Stimulated activated CD8-positive, alpha-beta memory T cell treated with anti-CD3 and anti-CD28 coated beads, Interleukin-7, amount 100 ng/mL, for 4 hours (primary cell): Measurements from ENCODE around the gene TRAIP.
A peak's percentile ranks its signal among the peaks of the same experiment; 100 is the strongest.
"Not testable (repeated sequence)": the region's sequence is repeated elsewhere in the genome, so short reads cannot be mapped to it uniquely, and the experiment has no call there.

ENCODE experiments used
- DNase-seq, 2 donors: peaks; one replicate each; pipeline ENCODE4 v3.0.0-alpha.2; 2020; ENCODE audit warnings: low read depth in 2 of 2

The TRAIP gene

DNA sequence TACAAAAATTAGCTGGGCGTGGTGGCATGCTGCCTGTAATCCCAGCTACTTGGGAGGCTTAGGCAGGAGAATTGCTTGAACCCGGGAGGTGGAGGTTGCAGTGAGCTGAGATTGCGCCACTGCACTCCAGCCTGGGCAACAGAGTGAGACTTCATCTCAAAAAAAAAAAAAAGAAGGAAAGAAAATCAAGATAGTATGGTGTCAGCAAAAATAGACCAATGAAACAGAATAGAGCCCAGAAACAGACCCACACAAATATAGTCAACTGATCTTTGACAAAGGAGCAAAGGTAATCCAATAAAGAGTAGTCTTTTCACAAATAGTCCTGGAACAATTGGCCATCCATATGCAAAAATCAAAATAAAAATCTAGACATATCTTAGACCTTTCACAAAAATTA, 33.2 kb downstream of the TRAIP start:
- not testable (repeated sequence) for DNase-seq

DNA sequence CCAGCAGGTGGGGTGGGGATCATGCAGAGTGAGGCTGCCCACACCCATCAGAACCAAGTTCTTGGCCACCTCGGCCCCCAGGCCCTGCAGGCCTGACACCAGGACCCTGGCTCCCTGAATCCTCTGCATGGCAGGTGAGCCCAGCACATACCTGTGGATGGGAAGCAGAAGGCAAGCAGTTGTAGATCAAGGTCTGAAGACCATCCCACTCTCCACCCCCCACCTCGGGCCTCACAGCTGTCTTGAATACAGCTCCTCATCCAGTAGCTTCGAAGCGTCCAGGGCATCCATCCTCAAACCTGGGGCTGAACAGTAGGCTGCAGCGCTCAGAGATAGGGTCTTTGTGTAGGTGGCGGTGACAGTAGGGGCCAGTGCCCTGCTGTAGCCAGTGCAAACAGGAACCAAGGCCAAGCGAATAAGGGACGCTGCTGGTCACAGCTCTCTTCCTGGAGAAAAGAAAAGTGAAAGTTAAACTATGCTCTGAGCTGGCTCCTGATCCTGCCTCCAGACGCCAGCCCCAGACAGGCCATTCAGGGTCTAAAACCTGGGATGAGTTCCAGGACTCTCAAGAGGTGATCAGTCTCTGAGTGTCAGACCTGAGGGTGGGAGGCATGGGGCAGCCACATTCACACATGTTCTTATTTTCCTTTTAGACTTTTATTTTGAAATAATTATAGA, 42.7 kb downstream of the TRAIP start, which contains the start of gene UBA7:
UBA7 (minus strand) TSS at position 457 of the 678 bp plus-strand sequence; CDS start at position 291, 166 bp downstream.
- no peak for DNase-seq

DNA sequence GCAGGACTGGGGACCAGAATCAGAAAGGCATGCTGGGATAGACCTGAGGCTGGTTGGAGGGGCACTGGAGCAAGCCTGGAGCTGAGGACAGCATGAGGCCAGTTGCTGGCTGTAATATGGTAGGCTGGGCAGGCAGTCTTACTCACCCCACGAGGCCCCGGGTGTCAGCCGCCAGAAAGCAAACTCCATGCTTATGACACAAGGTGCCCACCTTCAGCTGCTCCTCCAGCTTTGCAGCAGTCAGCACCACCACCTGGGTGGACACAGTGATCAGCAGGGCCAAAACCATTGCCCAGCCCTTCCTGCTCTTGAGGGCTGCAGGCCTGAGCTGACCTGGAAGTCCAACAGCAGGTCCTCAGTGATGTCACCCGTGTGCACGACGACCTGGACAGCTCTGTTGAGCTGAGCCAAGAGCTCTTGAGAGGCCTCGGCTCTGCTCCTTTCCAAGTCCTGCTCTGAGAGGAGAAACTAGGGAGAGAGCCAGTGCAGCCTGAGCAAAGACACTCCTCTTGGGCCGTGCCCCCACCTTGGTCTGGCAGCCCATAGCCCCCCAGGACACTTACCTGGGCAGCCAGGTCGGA, 43.4 kb downstream of the TRAIP start:
- DNase-seq = no peak

DNA sequence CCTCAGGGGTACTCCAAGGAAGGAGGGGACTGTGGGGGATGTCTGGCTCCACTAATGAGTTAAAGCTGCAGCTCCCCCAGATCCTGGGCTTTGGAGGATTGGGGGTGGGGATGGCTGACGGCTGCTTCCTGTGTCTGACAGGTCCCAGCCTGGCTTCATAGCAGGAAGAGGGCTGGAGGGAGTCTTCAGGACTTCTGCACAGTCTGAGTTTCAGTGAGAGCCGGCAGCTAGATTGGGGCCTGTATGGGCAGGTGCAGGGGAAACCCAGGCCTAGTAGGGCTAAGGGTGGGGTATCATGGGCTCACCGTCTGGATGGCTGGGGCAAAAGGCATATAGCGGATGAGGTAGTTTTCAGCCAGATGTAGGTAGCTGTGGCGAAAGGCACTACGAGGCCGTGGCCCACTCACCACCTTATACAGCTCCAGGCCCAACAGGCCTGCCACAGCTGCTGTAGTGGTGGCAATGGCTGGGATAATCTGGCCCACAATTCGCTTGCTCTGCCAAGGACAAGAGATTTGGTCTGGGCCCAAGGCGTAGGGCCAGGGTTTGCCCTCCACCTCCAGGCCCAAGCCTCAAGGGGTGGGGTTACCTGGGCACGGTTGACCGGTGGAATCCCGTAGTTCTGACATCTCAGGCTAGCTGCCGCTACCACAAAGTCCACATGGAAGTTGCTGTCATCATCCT, 48.8 kb downstream of the TRAIP start:
- no peak for DNase-seq

DNA sequence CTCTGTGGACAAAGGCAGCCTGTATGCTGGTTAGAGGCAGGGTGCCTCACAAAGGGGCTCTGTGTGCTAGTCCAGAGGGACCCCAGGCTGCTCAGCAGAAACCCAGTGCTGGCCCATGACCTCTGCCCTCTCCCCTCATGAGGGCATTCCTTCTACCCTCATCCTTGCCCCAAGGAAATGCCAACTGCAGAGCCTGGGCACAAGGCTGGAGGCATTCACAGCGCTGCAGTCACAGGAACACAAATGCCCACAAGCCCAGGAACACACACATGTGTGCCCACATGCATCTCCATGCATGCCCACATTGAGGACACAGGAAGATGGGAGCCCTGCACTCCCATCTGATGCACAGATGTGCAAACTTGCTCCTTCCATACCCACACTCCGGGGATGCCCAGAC, 49.5 kb downstream of the TRAIP start:
- no peak for DNase-seq

DNA sequence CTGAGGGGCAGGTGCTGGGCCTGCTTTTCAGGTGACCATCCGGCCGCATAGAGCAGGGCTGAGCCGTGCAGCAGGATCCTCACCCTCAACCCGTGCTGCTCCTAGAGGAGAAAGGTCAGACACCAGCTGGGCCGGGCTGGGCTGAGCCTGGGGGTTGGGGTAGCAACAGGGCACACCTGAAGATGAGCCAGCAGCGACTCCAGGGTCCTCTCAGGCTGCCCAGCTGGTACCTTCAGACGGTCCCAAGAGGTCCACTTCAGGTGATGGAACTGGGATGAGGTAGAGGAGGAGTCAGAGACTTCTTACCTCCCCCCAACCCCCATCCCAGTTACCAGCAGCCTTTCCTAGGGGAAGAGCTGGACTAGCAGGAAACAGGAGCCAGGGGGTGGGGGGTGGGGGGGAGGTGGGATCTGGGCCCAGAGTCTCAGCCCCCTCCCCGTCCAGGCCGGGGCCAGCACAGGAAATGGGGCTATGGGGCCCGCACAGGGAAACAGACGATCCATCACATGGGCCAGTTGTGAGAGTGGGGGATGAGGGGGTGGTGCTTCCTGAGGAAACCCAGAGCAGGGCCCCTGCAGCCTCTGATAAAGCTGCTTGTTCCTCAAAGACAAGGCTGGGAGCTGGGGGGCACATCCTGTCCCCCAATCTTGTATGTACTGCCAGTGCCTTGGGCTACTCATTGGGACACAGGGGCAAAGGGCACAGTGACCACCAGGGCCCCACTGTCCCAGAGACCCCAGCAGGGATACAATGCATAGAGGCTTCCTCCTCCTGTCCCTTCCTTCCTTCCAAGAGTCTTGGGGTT, 50.3 kb downstream of the TRAIP start:
- no peak for DNase-seq

DNA sequence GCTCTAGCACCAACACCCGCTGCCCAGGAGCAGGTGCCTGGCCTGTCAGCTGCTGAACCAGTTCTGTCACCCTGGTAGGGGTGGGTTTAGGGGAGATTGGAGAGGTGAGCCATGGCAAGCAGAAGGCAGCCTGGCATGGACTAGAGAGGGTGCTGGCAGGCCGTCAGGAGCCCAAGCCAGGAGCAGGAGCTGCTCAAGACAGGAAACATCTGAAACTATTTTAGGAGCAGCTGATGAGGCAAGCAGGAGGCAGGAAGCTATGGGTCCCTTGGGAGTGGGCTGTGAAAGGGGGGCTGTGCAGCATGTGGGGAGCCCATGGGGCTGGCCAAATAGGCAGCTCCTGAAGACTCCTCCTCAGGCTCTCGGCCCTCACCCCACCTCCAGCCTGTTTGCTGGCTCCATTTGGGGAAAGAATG, 51.0 kb downstream of the TRAIP start:
- DNase-seq = no peak

DNA sequence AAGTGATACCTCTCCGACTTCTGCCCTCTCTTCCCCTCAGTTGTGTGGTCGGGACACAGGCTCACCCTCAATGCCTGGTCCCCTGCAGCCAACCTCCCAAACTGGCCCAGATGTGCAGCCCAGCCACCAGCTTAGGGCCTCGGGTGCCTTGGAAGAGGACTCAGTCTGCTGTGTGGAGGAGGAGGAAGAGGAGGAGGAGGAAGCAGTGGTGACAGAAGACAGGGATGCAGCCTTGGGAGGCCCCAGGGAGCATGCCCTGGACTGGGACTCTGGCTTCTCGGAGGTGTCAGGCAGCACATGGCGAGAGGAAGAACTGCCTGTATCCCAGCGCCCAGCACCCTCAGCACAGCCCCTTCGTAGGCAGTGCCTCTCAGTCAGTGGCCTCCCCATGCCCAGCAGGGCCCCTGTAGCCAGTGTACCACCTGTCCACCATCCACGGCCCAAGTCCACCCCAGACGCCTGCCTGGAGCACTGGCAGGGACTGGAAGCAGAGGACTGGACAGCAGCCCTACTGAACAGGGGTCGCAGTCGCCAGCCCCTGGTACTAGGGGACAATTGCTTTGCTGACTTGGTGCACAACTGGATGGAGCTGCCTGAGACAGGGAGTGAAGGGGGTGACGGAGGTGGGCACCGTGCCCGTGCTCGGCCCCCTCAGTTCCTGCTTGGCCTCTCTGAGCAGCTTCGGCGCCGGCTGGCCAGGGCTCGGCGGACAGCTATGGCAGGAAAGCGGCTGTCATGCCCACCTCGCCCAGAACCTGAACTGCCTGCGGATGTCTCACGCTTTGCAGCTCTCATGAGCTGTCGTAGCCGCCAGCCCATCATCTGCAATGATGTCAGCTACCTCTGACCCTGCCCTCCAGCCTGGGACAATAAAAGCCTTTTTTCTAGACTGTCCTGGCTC, 52.0 kb downstream of the TRAIP start:
- no peak for DNase-seq

DNA sequence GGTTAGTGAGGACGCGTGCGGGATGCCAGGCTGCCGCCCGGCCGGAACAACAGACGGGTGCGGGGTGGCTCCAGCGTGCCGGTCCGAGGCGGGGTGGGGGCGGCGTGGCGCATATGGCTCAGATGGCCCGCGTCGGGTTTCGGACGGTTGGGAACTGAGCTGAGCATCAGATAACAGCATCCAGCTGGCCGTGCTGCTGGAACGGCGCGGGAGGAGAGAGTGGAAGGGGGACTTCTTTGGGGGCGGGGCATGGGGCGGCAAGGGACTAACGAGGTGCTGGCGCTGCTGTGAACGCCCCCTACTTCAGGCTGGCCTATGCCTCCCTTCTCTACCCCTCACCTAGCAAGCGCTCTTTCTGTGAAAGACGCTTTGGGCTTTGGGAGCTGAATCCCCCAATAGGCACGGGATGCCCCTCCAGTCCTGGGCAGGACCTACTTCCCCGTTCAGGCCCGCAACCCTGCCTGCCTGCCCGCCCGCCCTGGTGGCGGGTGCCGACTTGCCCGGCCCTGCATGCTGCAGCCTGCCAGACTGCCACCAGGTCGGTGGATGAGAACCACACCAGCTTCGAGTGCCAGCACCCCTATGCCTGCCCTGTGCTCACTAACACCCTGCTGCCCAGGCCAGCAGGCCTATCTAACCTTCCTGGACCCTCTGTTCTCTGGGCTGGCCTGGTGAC, 52.8 kb downstream of the TRAIP start:
- no peak for DNase-seq

DNA sequence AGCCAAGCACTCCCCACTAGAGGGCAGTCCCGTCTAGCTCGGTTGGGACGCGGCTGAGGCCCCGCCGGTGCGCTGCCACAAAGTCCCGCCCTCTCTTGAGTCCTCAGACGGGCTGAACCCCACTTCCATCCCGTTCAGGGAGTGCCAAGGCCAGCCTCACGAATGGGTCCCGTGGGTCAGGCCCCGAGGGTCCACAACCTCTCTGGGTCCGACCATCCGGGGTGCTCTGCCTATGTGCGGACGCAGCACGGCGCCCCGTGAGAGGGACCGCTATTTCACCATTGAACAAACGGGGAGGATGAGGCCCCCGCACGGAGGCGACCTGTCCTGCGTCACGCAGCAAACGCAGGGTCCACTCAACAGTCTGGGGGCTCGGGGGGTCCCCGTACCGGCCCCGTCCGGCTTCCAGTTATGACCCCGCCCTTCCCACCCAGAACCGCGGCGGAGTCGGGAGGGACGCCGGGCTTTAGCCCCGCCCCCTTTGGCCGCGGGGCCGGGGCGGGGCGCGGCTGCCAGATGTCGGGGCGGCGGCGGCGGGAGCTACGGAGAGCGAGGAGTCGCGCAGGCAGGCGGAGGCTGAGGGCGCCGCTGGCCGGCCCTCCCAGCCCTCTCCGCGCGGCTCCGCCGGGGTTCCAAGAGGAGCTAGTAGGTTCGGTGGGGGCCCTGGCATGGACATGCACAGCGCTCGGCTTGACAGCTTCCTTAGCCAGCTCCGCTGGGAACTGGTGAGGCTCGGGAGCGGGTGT, 53.5 kb downstream of the TRAIP start, which contains the start of gene INKA1:
INKA1 (plus strand) TSS at position 543 of the 746 bp plus-strand sequence; CDS start at position 675, 132 bp downstream.
- peak; percentile 73 to 80 for DNase-seq

DNA sequence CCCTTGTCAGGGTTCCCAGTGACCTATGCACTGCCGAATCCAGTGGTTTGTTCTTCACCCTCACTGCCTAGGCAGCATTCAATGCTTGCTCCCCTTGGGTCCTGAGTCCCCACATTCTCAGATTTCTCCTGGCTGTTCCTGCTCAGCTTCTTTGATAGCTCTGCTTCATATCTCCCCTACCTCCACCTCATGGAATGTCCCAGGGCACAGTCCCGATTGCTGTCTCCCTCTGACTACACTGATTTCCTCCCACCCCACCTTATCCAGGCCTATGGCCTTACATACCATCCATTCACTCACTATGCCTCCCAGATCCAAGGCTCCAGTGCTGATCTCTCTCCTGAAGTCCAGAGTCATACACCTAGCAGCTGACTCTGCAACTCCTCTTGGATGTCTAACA, 55.2 kb downstream of the TRAIP start:
- no peak for DNase-seq

DNA sequence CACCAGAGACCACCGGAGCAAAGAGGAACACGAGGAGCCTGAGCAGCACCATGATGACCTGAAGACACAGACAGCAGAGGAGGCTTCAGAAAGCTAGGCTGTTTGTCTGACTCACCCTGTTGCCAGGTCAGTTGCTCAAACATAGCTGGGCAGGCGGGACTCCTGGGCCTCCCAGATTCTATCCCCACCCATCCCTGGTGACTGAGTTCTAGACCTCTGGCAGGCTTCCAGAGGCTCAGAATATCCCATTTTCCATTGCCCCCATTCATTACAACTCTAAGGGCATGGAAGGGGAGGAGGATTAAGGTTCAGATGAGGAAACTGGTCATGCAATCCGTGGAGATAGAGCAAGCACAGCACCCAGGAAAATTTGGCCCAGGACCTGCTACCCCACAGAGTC, 56.6 kb downstream of the TRAIP start, which contains the start of gene CDHR4:
CDHR4 (minus strand) TSS at position 113 of the 400 bp plus-strand sequence; CDS start at position 52, 61 bp downstream.
- DNase-seq = no peak

DNA sequence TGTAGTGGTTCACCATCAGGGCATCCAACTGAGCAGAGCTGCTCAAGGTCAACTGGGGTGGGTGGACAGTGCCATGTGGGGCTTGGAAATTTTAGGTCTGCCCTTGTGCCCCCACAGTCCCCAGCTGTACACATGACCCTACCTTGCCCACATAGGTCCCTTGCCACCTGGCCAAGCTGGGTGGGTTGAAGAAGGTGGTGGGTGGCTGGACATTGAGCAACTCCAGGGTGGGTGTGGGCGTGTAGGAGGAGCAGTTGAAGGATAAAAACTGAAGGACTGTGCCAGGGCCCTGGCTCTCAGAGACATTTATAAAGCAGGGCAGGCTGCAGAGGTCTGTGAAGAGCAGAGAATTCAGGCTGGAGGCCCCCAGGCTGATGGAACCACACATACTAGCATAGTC, 57.3 kb downstream of the TRAIP start:
- no peak for DNase-seq

DNA sequence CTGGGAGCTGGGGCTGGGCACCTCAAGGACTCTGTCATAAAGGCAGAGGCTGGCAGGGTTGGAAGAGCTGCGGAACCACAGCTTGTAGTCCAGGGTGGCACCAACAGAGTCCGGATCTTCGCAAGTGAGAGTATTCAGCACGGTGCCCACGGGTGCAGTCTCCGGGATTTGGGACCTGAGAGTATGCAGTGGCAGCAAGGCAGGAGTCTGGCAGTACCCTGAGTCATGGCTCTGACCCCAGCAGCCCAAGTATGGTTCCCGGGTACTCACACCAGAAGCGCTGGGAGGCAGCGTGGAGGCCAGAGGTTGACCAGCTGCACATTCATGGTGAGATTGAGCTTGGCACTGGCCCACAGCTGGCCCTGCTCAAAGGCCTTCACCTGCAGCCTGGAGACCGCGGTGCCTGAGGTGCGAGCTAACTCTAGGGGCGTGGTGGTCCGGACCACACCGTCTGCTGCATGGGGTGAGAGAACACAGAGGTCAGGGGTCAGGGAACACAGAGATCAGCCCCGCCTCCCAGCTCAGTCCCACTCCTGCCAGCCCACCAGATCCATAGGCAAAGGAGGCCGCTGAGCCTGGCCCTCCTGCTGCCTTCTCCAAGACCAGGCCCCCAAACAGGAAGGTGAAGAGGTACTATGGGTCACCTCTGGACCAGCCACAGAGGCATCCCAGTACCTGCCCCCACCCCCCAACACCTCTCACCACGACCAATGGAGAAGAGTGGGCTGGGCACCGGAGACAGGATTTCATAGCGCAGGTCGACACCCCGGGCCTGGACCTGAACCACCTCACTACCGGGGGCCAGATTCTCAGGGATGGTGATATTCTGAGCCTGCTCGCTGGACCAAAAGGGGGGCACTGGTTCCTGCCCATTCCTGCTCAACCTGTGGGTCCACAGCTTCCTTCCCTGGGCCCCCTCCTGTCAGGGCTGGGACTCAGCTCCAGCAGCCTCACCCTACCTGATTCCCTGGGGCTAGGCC, 61.1 kb downstream of the TRAIP start:
- no peak for DNase-seq

DNA sequence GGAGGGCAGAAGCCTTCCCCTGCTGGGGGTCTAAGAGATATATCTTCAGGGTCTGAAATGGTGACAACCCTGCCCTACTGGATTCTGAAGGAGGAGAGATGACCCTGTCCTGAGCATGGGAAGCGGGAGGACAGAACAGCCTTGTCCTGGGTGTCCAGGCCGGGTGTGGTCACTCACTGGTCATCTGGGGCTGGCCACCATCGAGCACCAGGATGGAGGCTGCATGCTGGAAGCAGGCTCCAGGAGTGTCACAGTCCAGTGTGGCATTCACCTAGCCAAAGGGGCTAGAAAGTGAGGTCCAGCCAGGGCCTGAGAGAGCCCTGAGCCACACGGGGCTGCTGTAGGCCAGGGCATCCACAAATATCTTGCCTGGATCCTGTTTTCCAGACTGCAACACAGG, 61.9 kb downstream of the TRAIP start:
- no peak for DNase-seq

DNA sequence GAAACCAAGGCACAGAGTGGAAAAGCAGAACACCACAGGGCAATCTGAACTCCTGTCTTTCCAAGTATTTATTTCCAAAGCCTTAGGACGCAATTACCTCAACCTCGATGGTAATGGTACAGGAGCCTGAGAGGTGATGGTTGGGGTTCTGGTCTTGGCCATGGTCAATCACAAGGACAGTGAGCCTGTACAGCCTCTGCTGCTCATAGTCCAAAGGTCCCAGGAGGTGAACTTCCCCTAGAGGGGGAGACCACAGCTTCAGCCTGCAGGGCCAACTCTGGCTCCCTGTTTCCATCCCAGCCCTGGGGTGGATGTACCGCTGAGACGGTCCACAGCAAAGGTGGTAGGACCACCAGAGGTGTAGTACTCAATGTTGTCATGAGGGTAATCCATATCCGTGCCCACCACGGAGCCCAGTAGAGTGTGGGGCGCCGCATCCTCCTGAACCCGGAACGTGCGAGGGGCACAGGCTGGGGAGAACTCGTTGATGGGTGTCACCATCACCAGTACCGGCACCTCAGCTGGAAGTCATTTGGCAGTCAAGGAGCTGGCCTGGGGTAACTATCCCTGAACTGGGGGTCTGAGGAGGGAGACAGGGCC, 62.8 kb downstream of the TRAIP start:
- DNase-seq = no peak

DNA sequence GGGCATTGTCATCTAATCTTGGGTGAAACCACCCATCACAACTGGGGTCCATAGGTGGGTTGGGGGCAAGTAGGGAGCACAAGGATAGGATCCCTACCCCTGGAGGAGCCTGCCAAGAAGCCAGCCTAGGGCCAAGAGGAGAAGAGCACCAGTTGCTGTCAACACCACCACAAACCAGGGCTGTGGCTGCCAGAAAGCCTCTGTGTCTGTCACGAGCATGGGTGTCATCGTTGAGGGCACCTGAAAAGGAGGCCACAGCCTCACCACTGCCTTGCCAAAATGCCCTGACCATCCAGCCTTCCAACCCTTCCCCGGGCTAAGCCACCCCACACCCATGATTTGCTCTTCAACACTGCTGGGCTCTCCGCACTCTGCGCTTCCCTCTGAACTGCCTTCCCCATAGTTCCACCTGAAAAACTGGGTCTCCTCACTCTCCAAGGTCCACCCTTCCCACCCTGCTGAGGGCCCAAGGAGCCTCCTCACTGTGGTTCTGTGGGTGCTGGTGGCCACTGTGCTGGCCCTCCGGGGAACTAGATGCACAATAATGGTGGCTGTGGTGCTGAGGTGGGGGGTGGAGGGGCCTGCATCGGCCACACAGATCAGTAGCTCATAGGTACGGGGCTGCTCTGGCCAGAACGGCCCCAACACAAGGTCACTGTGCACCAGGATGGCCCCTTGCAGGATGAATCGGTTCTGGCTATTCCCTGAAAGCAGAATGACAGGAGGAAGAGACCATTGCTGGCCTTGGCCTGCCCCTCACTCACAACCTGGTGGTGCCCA, 63.8 kb downstream of the TRAIP start:
- DNase-seq = no peak
